Measurements from ENCODE around the gene DTNBP1. TPM values are rescaled to one million over a fixed set of nuclear protein-coding genes. Genes with fewer than 3 reads are reported as not detected.

The DTNBP1 gene
- total and polyA plus RNA-seq, 2 of the 13 experiments (the other 11 are each of a cell fraction or from before 2014, with no cell fraction given) = 6.6 to 19.1 TPM

DNA sequence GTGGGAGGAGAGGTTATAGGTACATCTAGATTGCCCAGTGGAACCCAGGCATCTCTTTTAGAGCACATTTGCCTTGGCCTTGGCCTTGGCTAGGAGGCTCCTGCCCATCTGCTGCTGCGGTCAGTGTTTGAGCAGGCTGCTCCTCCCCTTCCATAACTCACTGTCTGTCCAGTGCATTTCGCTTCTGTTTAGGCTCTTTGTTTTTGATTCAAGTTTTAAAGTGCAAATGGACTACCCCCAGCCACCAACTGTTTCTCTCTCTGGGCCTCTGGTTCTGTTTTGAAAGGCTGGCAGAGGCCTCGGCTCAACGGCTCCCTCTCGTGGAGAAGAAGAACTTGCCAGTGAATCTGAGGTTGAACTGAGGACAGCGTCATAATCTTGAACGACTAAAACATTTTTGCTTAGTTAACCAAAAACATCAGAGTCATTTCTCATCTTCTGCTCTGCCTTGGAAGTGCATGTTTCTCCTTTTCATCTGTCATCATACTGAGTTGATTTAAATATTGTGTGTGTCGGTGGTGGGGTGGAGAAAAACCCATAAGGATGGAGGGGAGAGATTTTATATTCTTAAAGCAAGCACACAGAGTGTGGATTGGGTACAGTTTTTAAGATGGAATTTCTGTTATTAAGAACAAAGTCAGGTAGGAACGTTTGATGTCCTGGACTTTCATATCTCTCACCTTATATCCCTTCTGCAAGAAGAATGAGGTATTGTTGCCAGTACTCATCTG, 171.4 kb downstream of the DTNBP1 start (continued):
- TF ChIP-seq AFF4 (CRISPR knock-in tag; IDR thresholded peaks at IDR 0.05) (no peak), ZNF180 (CRISPR knock-in tag; IDR thresholded peaks at IDR 0.05; ENCODE audit: borderline replicate concordance, low read depth) (no peak), ZNF383 (CRISPR knock-in tag; IDR thresholded peaks at IDR 0.05; ENCODE audit: borderline replicate concordance) (no peak), ZNF557 (CRISPR knock-in tag; IDR thresholded peaks at IDR 0.05) (no peak), ZNF724P (CRISPR knock-in tag; IDR thresholded peaks at IDR 0.05; ENCODE audit: borderline replicate concordance) (no peak), ZBTB21 (CRISPR knock-in tag; IDR thresholded peaks at IDR 0.05) (no peak), ZNF260 (CRISPR knock-in tag; IDR thresholded peaks at IDR 0.05; ENCODE audit: borderline replicate concordance, low read depth) (no peak), ZNF431 (CRISPR knock-in tag; IDR thresholded peaks at IDR 0.05; ENCODE audit: borderline replicate concordance, low read depth) (no peak), SOX5 (CRISPR knock-in tag; IDR thresholded peaks at IDR 0.05; ENCODE audit: borderline replicate concordance) (peak; percentile 65; the same call in 1 of the 2 replicates), ZNF343 (CRISPR knock-in tag; IDR thresholded peaks at IDR 0.05) (no peak), RELA (CRISPR knock-in tag; IDR thresholded peaks at IDR 0.05) (no peak), PAWR (CRISPR knock-in tag; IDR thresholded peaks at IDR 0.05; ENCODE audit: borderline replicate concordance) (no peak), ZNF136 (CRISPR knock-in tag; IDR thresholded peaks at IDR 0.05; ENCODE audit: low read depth) (no peak), IRF2 (CRISPR knock-in tag; IDR thresholded peaks at IDR 0.05) (0 out of 2 replicates have a peak, but pooled peaks have one; percentile 62), ATM (IDR thresholded peaks at IDR 0.05; ENCODE audit: borderline replicate concordance) (no peak), MEIS1 (CRISPR knock-in tag; IDR thresholded peaks at IDR 0.05; ENCODE audit: borderline replicate concordance) (peak; percentile 51; the same call in 1 of the 2 replicates), ZFP90 (CRISPR knock-in tag; IDR thresholded peaks at IDR 0.05; ENCODE audit: borderline replicate concordance) (no peak), RXRA (CRISPR knock-in tag; IDR thresholded peaks at IDR 0.05) (peak; percentile 94), DNMT3B (CRISPR knock-in tag; conservative IDR thresholded peaks at IDR 0.05) (no peak)
- TF ChIP-seq, protein P1, sequence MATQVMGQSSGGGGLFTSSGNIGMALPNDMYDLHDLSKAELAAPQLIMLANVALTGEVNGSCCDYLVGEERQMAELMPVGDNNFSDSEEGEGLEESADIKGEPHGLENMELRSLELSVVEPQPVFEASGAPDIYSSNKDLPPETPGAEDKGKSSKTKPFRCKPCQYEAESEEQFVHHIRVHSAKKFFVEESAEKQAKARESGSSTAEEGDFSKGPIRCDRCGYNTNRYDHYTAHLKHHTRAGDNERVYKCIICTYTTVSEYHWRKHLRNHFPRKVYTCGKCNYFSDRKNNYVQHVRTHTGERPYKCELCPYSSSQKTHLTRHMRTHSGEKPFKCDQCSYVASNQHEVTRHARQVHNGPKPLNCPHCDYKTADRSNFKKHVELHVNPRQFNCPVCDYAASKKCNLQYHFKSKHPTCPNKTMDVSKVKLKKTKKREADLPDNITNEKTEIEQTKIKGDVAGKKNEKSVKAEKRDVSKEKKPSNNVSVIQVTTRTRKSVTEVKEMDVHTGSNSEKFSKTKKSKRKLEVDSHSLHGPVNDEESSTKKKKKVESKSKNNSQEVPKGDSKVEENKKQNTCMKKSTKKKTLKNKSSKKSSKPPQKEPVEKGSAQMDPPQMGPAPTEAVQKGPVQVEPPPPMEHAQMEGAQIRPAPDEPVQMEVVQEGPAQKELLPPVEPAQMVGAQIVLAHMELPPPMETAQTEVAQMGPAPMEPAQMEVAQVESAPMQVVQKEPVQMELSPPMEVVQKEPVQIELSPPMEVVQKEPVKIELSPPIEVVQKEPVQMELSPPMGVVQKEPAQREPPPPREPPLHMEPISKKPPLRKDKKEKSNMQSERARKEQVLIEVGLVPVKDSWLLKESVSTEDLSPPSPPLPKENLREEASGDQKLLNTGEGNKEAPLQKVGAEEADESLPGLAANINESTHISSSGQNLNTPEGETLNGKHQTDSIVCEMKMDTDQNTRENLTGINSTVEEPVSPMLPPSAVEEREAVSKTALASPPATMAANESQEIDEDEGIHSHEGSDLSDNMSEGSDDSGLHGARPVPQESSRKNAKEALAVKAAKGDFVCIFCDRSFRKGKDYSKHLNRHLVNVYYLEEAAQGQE (IDR thresholded peaks at IDR 0.05; ENCODE audit: borderline replicate concordance in 1 of 2, low read depth in 1 of 2, low read length in 2 of 2) = no peak
- TF ChIP-seq, protein P2, sequence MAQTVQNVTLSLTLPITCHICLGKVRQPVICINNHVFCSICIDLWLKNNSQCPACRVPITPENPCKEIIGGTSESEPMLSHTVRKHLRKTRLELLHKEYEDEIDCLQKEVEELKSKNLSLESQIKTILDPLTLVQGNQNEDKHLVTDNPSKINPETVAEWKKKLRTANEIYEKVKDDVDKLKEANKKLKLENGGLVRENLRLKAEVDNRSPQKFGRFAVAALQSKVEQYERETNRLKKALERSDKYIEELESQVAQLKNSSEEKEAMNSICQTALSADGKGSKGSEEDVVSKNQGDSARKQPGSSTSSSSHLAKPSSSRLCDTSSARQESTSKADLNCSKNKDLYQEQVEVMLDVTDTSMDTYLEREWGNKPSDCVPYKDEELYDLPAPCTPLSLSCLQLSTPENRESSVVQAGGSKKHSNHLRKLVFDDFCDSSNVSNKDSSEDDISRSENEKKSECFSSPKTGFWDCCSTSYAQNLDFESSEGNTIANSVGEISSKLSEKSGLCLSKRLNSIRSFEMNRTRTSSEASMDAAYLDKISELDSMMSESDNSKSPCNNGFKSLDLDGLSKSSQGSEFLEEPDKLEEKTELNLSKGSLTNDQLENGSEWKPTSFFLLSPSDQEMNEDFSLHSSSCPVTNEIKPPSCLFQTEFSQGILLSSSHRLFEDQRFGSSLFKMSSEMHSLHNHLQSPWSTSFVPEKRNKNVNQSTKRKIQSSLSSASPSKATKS (CRISPR knock-in tag; IDR thresholded peaks at IDR 0.05) = no peak

Measured in HepG2 (cell line).